GM06990 (cell line): Measurements from ENCODE around the gene ORAI1.
A peak's percentile ranks its signal among the peaks of the same experiment; 100 is the strongest.

Experiments used
- DNase-seq: peaks from one replicate; pipeline ENCODE4 v3.0.0-alpha.2; 2011; ENCODE audit not compliant: insufficient read length; ENCODE audit errors: extremely low read depth
- H3K27me3 ChIP-seq: replicated peaks from 2 replicates; pipeline ENCODE4 v1.6.0; 2011; ENCODE audit warnings: low read length; ENCODE audit not compliant: control insufficient read depth, insufficient read depth
- H3K36me3 ChIP-seq: 2 replicates; pipeline ENCODE4 v1.5.1; 2011; ENCODE audit warnings: low read length; ENCODE audit not compliant: control insufficient read depth, insufficient read depth
- H3K4me3 ChIP-seq: replicated peaks from 2 replicates; pipeline ENCODE4 v1.5.1; 2011; ENCODE audit warnings: low read depth, mild to moderate bottlenecking, control low read depth, low read length
- TF ChIP-seq, protein P1 (sequence below): IDR thresholded peaks from 2 replicates; pipeline ENCODE4 v1.5.1; 2011; ENCODE audit warnings: low read length, control low read depth, mild to moderate bottlenecking, inconsistent platforms; ENCODE audit not compliant: insufficient read depth, poor library complexity, severe bottlenecking

Gene ORAI1

DNA sequence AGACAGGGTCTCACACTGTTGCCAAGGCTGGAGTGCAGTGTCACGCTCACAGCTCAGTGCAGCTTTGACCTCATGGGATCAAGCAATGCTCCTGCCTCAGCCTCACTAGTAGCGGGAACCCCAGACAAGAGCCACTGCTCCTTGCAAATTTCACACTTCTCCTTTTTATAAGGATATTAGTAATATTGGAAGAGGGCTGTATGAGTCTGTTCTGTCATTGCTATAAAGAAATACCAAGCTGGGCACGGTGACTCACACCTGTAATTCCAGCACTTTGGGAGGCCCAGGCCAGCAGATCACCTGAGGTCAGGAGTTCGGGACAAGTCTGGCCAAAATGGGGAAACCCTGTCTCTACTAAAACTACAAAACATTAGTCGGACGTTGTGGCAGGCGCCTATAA lies 12.9 kb upstream of the ORAI1 start:
- no peak for DNase-seq
- TF ChIP-seq, protein P1, sequence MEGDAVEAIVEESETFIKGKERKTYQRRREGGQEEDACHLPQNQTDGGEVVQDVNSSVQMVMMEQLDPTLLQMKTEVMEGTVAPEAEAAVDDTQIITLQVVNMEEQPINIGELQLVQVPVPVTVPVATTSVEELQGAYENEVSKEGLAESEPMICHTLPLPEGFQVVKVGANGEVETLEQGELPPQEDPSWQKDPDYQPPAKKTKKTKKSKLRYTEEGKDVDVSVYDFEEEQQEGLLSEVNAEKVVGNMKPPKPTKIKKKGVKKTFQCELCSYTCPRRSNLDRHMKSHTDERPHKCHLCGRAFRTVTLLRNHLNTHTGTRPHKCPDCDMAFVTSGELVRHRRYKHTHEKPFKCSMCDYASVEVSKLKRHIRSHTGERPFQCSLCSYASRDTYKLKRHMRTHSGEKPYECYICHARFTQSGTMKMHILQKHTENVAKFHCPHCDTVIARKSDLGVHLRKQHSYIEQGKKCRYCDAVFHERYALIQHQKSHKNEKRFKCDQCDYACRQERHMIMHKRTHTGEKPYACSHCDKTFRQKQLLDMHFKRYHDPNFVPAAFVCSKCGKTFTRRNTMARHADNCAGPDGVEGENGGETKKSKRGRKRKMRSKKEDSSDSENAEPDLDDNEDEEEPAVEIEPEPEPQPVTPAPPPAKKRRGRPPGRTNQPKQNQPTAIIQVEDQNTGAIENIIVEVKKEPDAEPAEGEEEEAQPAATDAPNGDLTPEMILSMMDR = no peak
- Histone ChIP-seq H3K4me3 (no peak overlapping the region), H3K36me3 (no peaks in the 10 kb centered on the region), H3K27me3 (no peaks in the 10 kb centered on the region)

DNA sequence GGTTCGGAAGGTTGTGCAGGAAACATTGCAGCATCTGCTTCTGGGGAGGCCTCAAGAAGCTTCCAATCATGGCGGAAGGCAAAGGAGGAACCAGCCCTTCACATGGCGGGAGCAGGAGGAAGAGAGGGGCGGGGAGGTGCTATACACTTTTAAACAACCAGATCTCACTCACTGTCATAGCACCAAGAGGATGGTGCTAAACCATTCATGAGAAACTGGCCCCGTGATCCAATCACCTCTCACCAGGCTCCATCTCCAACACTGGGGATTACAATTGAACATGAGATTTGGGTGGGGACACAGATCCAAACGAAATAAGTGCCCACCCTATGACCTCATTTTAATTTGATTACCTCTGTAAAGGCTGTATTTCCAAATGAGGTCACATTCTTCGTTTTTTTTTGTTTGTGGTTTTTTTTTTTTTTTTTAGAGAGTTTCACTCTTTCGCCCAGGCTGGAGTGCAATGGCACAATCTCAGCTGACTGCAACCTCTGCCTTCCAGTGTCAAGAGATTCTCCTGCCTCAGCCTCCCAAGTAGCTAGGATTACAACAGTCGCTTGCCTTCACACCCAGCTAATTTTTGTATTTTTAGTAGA lies 11.4 kb upstream of the ORAI1 start:
- Histone ChIP-seq H3K36me3 (no peaks in the 10 kb centered on the region), H3K27me3 (no peaks in the 10 kb centered on the region), H3K4me3 (no peak overlapping the region)
- DNase-seq = no peak
- TF ChIP-seq, protein P1 = no peak

DNA sequence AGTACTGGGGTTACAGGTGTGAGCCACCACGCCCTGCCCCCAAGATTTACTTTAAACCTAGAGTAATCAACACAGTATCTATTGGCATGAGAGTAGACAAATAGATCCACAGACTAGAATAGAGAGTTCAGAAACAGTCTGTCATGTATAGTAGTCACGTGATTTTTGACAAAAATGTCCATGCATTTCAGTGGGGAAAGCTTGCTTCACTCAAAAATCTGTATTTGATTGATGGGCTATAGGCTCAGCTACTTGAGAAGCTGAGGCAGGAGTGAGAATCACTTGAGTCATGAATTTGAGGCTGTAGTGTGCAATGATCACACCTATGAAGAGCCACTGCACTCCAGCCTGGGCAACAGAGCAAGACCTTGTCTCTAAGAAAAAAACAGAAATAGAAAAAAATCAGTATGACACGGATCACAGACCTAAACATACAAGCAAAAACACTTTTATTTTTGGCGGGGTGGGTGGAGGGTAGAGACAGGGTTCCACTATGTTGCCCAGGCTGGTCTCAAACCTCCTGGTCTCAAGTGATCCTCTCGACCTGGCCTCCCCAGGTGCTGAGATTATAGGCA lies 7.6 kb upstream of the ORAI1 start:
- TF ChIP-seq, protein P1 = no peak
- H3K36me3 ChIP-seq = no peaks in the 10 kb centered on the region
- no peaks in the 10 kb centered on the region for H3K27me3 ChIP-seq
- no peak for DNase-seq
- H3K4me3 ChIP-seq = no peak overlapping the region

DNA sequence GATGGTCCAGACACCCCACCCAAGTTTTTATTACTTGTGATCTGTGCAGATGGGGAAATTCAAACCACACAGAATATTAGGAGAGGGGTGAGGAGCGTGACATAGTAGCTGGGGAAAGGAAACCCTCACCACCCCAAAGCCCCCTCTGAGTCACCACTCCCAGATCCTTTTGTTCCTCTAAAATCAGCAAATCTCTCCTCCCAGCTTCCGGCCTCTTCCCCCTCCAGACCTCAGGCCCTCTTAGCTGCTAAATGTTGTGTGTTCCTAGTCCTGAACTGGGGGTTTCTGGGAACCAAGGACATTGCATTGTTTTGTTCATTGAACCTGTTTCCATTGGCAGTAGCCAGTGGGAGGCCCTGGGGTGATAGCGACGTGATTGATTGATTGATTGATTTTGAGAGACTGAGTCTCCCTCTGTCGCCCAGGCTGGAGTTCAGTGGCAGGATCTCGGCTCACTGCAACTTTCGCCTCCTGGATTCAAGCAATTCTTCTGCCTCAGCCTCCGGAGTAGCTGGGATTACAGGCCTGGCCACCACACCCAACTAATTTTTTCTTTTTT lies 5.9 kb upstream of the ORAI1 start:
- no peak overlapping the region for H3K4me3 ChIP-seq
- TF ChIP-seq, protein P1 = no peak
- H3K36me3 ChIP-seq = no peaks in the 10 kb centered on the region
- no peaks in the 10 kb centered on the region for H3K27me3 ChIP-seq
- DNase-seq = no peak

DNA sequence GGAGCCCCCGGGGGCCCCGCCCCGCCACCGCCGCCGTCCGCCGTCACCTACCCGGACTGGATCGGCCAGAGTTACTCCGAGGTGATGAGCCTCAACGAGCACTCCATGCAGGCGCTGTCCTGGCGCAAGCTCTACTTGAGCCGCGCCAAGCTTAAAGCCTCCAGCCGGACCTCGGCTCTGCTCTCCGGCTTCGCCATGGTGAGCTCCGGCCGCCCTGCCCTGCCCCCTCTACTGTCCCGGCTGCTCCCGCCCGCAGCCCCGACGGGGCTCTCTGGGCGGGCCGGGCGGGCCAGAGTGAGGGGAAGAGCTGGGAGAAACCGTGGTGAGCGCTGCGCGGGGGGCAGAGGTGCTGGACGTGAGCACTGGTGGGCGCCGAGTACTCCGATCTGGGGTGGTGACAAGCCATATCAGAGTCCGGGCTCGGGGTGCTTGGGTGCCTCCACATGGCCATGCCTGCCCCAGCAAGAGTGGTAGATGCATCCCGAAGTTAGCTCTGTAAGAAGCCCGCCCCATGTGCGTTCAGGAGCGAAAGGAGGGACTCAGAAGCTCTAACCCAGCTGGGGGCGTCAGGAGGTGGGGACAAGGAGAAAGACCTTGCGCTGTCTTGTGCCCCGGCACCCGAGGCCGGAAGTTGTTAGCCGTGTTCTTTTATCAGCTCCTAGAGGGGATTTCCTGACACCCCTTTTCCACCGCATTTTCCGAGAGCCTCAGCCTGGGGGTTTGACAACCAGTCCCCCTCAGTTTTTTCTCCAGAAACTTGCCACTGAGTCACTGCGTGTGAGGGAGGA lies 717 bp downstream of the ORAI1 start:
- Histone ChIP-seq H3K27me3 (no peaks in the 10 kb centered on the region), H3K4me3 (peak overlapping the region; percentile 89), H3K36me3 (peaks cover 2% of the 10 kb centered on the region)
- TF ChIP-seq, protein P1 = peak; percentile 36
- peak; percentile 82 for DNase-seq
